ENCODE measurements around the gene ZNF664. TPM values are rescaled to one million over a fixed set of nuclear protein-coding genes. Genes with fewer than 3 reads are reported as not detected.

ZNF664 gene
- total and polyA plus RNA-seq, 9 of the 15 experiments (the other 6 are each of a cell fraction or from before 2014, with no cell fraction given) = 3.3 to 101 (median 63.6) TPM

GRCh38 chr12:123934016-123934620 is 38.9 kb upstream of the ZNF664 start:
- no peaks in the 10 kb centered on the region for H3K9me3 ChIP-seq (replicated peaks; ENCODE audit: control insufficient read depth, insufficient read depth, low read depth, low read length)
- no peak overlapping the region for H3K4me2 ChIP-seq (ENCODE audit: insufficient read depth, low read length)
- intact Hi-C loops (cut with micrococcal nuclease) = no loop called here
- ATAC-seq (peak; percentile 20; the same call in 2 of the 3 replicates), FAIRE-seq (no peak), DNase-seq (ENCODE audit: extremely low read depth in 1 of 4, low spot score in 3 of 4) (no peak)
- peaks cover 0 to 3% of the 10 kb centered on the region in 2 experiments; a peak in 4 of 5 replicates for H3K4me1 ChIP-seq (replicated peaks in 1 of 2; ENCODE audit: control insufficient read depth in 2 of 2, insufficient read depth in 2 of 2, low read length in 2 of 2)
- no peaks in the 10 kb centered on the region for H3K36me3 ChIP-seq (ENCODE audit: control insufficient read depth, insufficient read depth, low read length)
- H2AFZ ChIP-seq (ENCODE audit: low read depth, low read length) = no peak overlapping the region
- TF ChIP-seq E2F8 (IDR thresholded peaks at IDR 0.05; ENCODE audit: low read depth, partially characterized antibody) = no peak
- no peak for TF ChIP-seq CTCF (IDR thresholded peaks at IDR 0.05 in 2 of 3, conservative IDR thresholded peaks at IDR 0.05 in 1 of 3; ENCODE audit: insufficient read depth in 2 of 3, low read depth in 1 of 3, low read length in 3 of 3)
- no peak for TF ChIP-seq MEIS2 (IDR thresholded peaks at IDR 0.05; ENCODE audit: partially characterized antibody)
- no peak for TF ChIP-seq HES1 (IDR thresholded peaks at IDR 0.05; ENCODE audit: low read depth)
- TF ChIP-seq C11orf30 (IDR thresholded peaks at IDR 0.05; ENCODE audit: low read depth) = no peak
- TF ChIP-seq EGR1 (conservative IDR thresholded peaks at IDR 0.05) = no peak
- TF ChIP-seq SIRT6 (IDR thresholded peaks at IDR 0.05; ENCODE audit: low read depth, low read length) = no peak
- no peak for TF ChIP-seq ARID1B (IDR thresholded peaks at IDR 0.05)
- no peak for TF ChIP-seq ARHGAP35 (IDR thresholded peaks at IDR 0.05; ENCODE audit: partially characterized antibody)
- no peak for TF ChIP-seq HCFC1 (IDR thresholded peaks at IDR 0.05; ENCODE audit: low read depth, low read length)
- TF ChIP-seq EHMT2 (IDR thresholded peaks at IDR 0.05) = no peak
- TF ChIP-seq CHD1 (IDR thresholded peaks at IDR 0.05; ENCODE audit: low read length) = no peak
- TF ChIP-seq ZNF696 (CRISPR knock-in tag; conservative IDR thresholded peaks at IDR 0.05) = no peak
- no peak for TF ChIP-seq ZKSCAN8 (CRISPR knock-in tag; IDR thresholded peaks at IDR 0.05)
- no peak for TF ChIP-seq ZNF316 (IDR thresholded peaks at IDR 0.05)
- TF ChIP-seq BMI1 (IDR thresholded peaks at IDR 0.05; ENCODE audit: low read length) = no peak
- TF ChIP-seq MYBL2 (IDR thresholded peaks at IDR 0.05; ENCODE audit: low read depth) = no peak
- TF ChIP-seq MYBL2 (CRISPR knock-in tag; IDR thresholded peaks at IDR 0.05; ENCODE audit: borderline replicate concordance) = no peak
- H3K27ac ChIP-seq (ENCODE audit: extremely low read depth, low read depth, low read length) = no peak overlapping the region
- no peak overlapping the region for H3K4me3 ChIP-seq
- no peaks in the 10 kb centered on the region for H3K79me2 ChIP-seq (ENCODE audit: control insufficient read depth, insufficient read depth, low read length)
- no TSS peak for BruUV-seq (replicated peaks)
- in situ Hi-C loops (cut with MboI) = no loop called here
- H3K9ac ChIP-seq (ENCODE audit: insufficient read depth in 1 of 2, low read depth in 2 of 2, low read length in 2 of 2) = no peak overlapping the region
- H4K20me1 ChIP-seq (replicated peaks; ENCODE audit: control insufficient read depth, insufficient read depth, low read length) = peaks cover 16% of the 10 kb centered on the region
- H3K9me1 ChIP-seq (ENCODE audit: control insufficient read depth, insufficient read depth, low read length) = no peaks in the 10 kb centered on the region
- CTCF ChIA-PET (ENCODE audit: low intra/inter-chr PET ratio) = no interaction called here
- POLR2A ChIA-PET = no interaction called here
- WGBS (ENCODE audit: insufficient coverage, low coverage, missing lambda C conversion rate) = 7% methylated on average over 11 of the region's 11 CpGs
- H3K27me3 ChIP-seq (ENCODE audit: control insufficient read depth in 2 of 2, insufficient read depth in 2 of 2, low read length in 2 of 2) = peaks cover 64 to 95% of the 10 kb centered on the region in 2 experiments
